Lower lobe of right lung (tissue), 2 donors: ENCODE measurements around the gene HS3ST3A1. TPM values are rescaled to one million over a fixed set of nuclear protein-coding genes. Genes with fewer than 3 reads are reported as not detected.

Source experiments
- ATAC-seq, 2 donors: fragments of 200-7000 bp; cut with Tn5 transposase; one replicate each; pipeline ENCODE4 v1.9.1; 2020 to 2022; ENCODE audit warnings: mild to moderate bottlenecking in 2 of 2, moderate library complexity in 2 of 2
- DNase-seq: peaks from one replicate; pipeline ENCODE4 v3.0.0-alpha.2; 2020
- H3K27ac ChIP-seq: fragments of 200-600 bp; one replicate; pipeline ENCODE4 v1.8.0; 2022
- H3K27me3 ChIP-seq: fragments of 200-600 bp; one replicate; pipeline ENCODE4 v1.8.0; 2022; ENCODE audit warnings: low read depth
- H3K36me3 ChIP-seq: fragments of 200-600 bp; one replicate; pipeline ENCODE4 v1.8.0; 2022; ENCODE audit warnings: mild to moderate bottlenecking
- H3K4me1 ChIP-seq: fragments of 200-600 bp; one replicate; pipeline ENCODE4 v1.8.0; 2022
- H3K4me3 ChIP-seq: fragments of 200-600 bp; one replicate; pipeline ENCODE4 v1.8.0; 2022; ENCODE audit warnings: mild to moderate bottlenecking
- H3K9me3 ChIP-seq: fragments of 200-600 bp; one replicate; pipeline ENCODE4 v1.8.0; 2022
- CTCF ChIP-seq: fragments of 200-600 bp; IDR thresholded peaks from one replicate; pipeline ENCODE4 v1.8.0; 2022; ENCODE audit warnings: antibody characterized with exemption, mild to moderate bottlenecking
- intact Hi-C: fragments of 100-400 bp; cut with DNase I; formaldehyde crosslinking; loops from one replicate; pipeline ENCODE4 v1.11.0; 2022
- total RNA-seq: library from RNA; stranded (reverse); fragmentation: NEBNext Ultra II Directional; extraction: Animal tissue kit (Norgen Biotek cat#: 25700); gene quantifications from one replicate; pipeline ENCODE4 v1.2.1, GENCODE V29; 2021
- donor health status: DM: no; HTN: yes; CAD: no; lungs with severe emphysema.

HS3ST3A1 gene
- total RNA-seq, 1 donor from 2014 or later, result 0.53 TPM

GRCh38 chr17:13593757-13594156 lies 8.0 kb downstream of the HS3ST3A1 start:
- Histone ChIP-seq H3K36me3 (no peaks in the 10 kb centered on the region), H3K4me1 (no peaks in the 10 kb centered on the region), H3K9me3 (no peaks in the 10 kb centered on the region), H3K27ac (no peak overlapping the region), H3K27me3 (peaks cover 11% of the 10 kb centered on the region), H3K4me3 (no peak overlapping the region)
- ATAC-seq, result no peak
- no peak for DNase-seq
- intact Hi-C loops, result loop anchor here (10.0 kb wide), 1 partner anchor 711 kb away; the partner anchor contains the start of gene HS3ST3B1
- no peak for TF ChIP-seq CTCF

GRCh38 chr17:13593021-13593751 lies 8.5 kb downstream of the HS3ST3A1 start:
- TF ChIP-seq CTCF, result no peak
- no peak for ATAC-seq
- Histone ChIP-seq H3K4me3 (no peak overlapping the region), H3K36me3 (no peaks in the 10 kb centered on the region), H3K9me3 (no peaks in the 10 kb centered on the region), H3K4me1 (no peaks in the 10 kb centered on the region), H3K27me3 (peaks cover 10% of the 10 kb centered on the region), H3K27ac (no peak overlapping the region)
- intact Hi-C loops, result loop anchor here (10.0 kb wide), 1 partner anchor 712 kb away; the partner anchor contains the start of gene HS3ST3B1
- DNase-seq, result no peak

- intact Hi-C loops, result loop anchor here (10.0 kb wide), 1 partner anchor 712 kb away; the partner anchor contains the start of gene HS3ST3B1
- no peaks in the 10 kb centered on the region for H3K36me3 ChIP-seq
- peaks cover 10% of the 10 kb centered on the region for H3K27me3 ChIP-seq
- ATAC-seq (no peak), DNase-seq (no peak)
- H3K4me3 ChIP-seq, result no peak overlapping the region
- no peaks in the 10 kb centered on the region for H3K9me3 ChIP-seq
- TF ChIP-seq CTCF, result no peak
- no peak overlapping the region for H3K27ac ChIP-seq
- no peaks in the 10 kb centered on the region for H3K4me1 ChIP-seq
Measured at GRCh38 chr17:13592427-13592826, 9.3 kb downstream of the HS3ST3A1 start.

GRCh38 chr17:13590441-13590840 lies 11.3 kb downstream of the HS3ST3A1 start:
- Histone ChIP-seq H3K27ac (no peak overlapping the region), H3K27me3 (no peaks in the 10 kb centered on the region), H3K36me3 (no peaks in the 10 kb centered on the region), H3K4me3 (no peak overlapping the region), H3K9me3 (no peaks in the 10 kb centered on the region), H3K4me1 (no peaks in the 10 kb centered on the region)
- ATAC-seq (no peak), DNase-seq (no peak)
- intact Hi-C loops, result loop anchor here (10.0 kb wide), 1 partner anchor 714 kb away; the partner anchor contains the start of gene HS3ST3B1
- TF ChIP-seq CTCF, result no peak

GRCh38 chr17:13589658-13590057 lies 12.1 kb downstream of the HS3ST3A1 start:
- intact Hi-C loops, result loop anchor here (10.0 kb wide), 1 partner anchor 715 kb away; the partner anchor contains the start of gene HS3ST3B1
- ATAC-seq (no peak), DNase-seq (no peak)
- Histone ChIP-seq H3K36me3 (no peaks in the 10 kb centered on the region), H3K27ac (no peak overlapping the region), H3K4me3 (no peak overlapping the region), H3K9me3 (no peaks in the 10 kb centered on the region), H3K27me3 (no peaks in the 10 kb centered on the region), H3K4me1 (no peaks in the 10 kb centered on the region)
- no peak for TF ChIP-seq CTCF
